HG02610 (cell line): Measurements from ENCODE around the gene TRAF7.
A peak's percentile ranks its signal among the peaks of the same experiment; 100 is the strongest.
"Not testable (repeated sequence)": the region's sequence is repeated elsewhere in the genome, so short reads cannot be mapped to it uniquely, and the experiment has no call there.

ENCODE experiments used
- ATAC-seq: cut with Tn5 transposase; IDR thresholded peaks from one replicate; pipeline ENCODE4 v1.9.1; 2021; ENCODE audit warnings: mild to moderate bottlenecking, moderate library complexity; ENCODE audit not compliant: unreplicated experiment

Gene TRAF7

GRCh38 chr16:2197765-2198164, 42.2 kb downstream of the TRAF7 start:
- no peak for ATAC-seq

GRCh38 chr16:2198283-2198682, 42.7 kb downstream of the TRAF7 start:
- no peak for ATAC-seq

GRCh38 chr16:2199095-2199494, 43.5 kb downstream of the TRAF7 start:
- no peak for ATAC-seq

GRCh38 chr16:2199621-2200139, 44.1 kb downstream of the TRAF7 start:
- no peak for ATAC-seq

GRCh38 chr16:2200313-2200712, 44.7 kb downstream of the TRAF7 start:
- no peak for ATAC-seq

GRCh38 chr16:2203119-2203688, 47.6 kb downstream of the TRAF7 start:
- not testable (repeated sequence) for ATAC-seq

- no peak for ATAC-seq
Observed at GRCh38 chr16:2204416-2205103, 49.0 kb downstream of the TRAF7 start.

GRCh38 chr16:2205104-2205966, 49.8 kb downstream of the TRAF7 start, which contains the start of gene MLST8:
TSS of gene MLST8 (plus strand) at chr16:2205454. CDS start at chr16:2206086, 632 bp downstream.
- peak; percentile 60 for ATAC-seq

GRCh38 chr16:2205967-2206313, 50.4 kb downstream of the TRAF7 start:
- no peak for ATAC-seq

- no peak for ATAC-seq
Observed at GRCh38 chr16:2206420-2206779, 50.8 kb downstream of the TRAF7 start.

GRCh38 chr16:2206780-2207433, 51.3 kb downstream of the TRAF7 start:
- ATAC-seq, result no peak

GRCh38 chr16:2207872-2208271, 52.3 kb downstream of the TRAF7 start:
- ATAC-seq, result no peak

- ATAC-seq, result no peak
Observed at GRCh38 chr16:2208308-2208707, 52.7 kb downstream of the TRAF7 start.

- ATAC-seq, result no peak
Observed at GRCh38 chr16:2208772-2209171, 53.2 kb downstream of the TRAF7 start.

- ATAC-seq, result no peak
Observed at GRCh38 chr16:2209258-2210008, 53.9 kb downstream of the TRAF7 start.

- ATAC-seq, result no peak
Observed at GRCh38 chr16:2210009-2210332, 54.4 kb downstream of the TRAF7 start.

- ATAC-seq, result no peak
Observed at GRCh38 chr16:2210386-2211365, 55.1 kb downstream of the TRAF7 start, which contains the start of gene BRICD5. TSS of gene BRICD5 (minus strand) at chr16:2210863. CDS start at chr16:2210833, 30 bp downstream.

GRCh38 chr16:2211923-2212347, 56.4 kb downstream of the TRAF7 start:
- ATAC-seq, result no peak
